GM12874 (cell line): ENCODE results near the gene NEAT1.

Source experiments
- CTCF ChIP-seq: IDR thresholded peaks from 2 replicates; pipeline ENCODE4 v1.5.1; 2011; ENCODE audit warnings: low read depth, mild to moderate bottlenecking, control low read depth, low read length, moderate library complexity; ENCODE audit not compliant: insufficient read depth

Gene NEAT1

GRCh38 chr11:65478388-65479183 lies 56.0 kb downstream of the NEAT1 start:
- TF ChIP-seq CTCF = no peak

DNA sequence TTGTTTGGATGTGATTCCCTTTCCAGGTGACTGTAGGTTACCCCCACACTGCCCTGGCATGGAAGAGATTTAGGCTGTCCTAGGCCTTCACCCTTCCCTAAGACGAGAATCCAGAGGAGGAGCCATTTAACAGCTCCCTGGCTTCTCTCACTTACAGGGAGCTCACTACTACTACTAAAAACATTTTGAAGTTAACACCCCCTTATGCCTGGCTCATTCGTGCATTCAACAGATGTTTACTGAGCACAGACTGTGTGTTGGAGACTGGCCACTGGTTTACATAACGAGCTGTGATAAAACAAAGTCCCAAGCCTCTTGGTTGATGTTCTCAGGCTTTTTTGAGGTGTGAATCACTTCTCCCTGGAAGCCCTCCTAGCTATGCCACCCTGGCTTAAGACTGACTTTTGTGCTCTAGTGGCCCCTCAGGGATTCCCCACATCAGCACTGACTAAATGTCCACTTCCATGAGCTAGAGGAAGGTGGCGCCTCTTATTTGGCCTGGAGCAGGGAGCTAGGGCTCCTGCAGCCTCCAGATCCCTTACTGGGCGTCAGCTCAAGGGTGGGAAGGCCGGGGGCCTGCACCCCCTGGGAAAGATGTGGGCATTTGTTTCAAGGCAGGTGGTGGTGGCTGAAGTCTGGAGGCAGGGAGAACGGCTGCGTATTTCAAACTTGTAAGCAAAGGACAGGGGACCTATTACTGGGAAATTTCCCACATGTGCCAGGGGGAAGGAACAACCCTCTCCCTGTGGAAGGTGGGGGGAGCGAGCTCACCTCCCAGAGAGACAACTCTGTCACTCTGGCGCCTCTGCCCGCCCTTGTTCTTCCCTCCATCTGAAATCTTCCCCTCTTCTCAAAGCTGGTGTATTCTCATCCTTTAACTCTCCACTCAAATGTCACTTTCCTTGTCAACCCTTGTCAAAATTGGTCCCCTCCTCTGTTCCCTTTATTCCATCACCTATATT lies 56.9 kb downstream of the NEAT1 start:
- no peak for TF ChIP-seq CTCF

- no peak for TF ChIP-seq CTCF
Observed at GRCh38 chr11:65482306-65482850, 59.8 kb downstream of the NEAT1 start.

- no peak for TF ChIP-seq CTCF
Observed at GRCh38 chr11:65485920-65486219, 63.3 kb downstream of the NEAT1 start.

- TF ChIP-seq CTCF = no peak
Observed at GRCh38 chr11:65486570-65487466, 64.2 kb downstream of the NEAT1 start.

DNA sequence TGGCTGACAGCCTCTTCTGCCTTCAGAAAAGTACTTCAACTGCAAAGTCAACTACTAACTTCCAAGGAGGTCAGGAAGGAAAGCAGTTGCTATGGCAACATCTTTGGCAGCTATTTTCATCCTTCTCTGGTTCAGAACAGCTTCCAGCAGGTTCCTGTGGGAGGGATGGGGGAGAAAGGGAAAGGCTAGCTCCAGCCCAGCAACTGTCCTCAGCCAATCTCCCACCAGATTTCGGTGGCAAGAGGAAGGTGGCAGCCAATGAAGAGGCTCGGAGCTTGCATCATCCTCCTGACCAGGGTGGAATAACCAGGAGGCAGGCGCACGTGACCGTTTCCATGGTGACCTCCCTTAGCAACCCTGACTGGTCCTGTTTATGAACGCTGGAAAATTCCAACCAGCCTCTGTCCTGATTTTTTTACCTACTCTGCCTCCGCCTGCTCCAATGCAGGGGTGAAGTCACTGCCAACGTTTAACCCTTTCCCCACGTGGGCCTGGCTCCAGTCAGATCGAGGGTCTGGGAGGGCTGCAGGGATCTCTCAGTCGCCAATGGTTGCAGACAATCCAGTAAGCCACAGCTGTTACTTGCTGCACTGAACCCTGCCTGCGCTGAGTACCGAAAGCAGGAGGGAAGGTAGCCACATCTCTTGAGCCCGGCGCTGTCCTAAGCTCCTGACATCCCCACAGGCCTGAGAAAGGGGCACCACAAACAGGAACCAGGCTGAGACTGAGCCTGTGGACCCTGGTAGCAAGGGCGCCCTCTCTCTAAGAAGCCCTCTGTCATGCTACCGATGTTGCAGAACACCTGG lies 65.1 kb downstream of the NEAT1 start:
- peak; percentile 24; the same call in 1 of the 2 replicates for TF ChIP-seq CTCF
